HL-60 (cell line): ENCODE measurements around the gene SH3BP2.

Source experiments
- DNase-seq, 2 experiments: peaks; one replicate each; pipeline ENCODE4 v3.0.0-alpha.2; 2010 to 2020; ENCODE audit warnings: low read depth in 1 of 2, low spot score in 1 of 2
- H3K27ac ChIP-seq: fragments of 250-450 bp; sonication (Bioruptor Pico); replicated peaks from 2 replicates; pipeline ENCODE4 v1.5.1; 2020; ENCODE audit warnings: mild to moderate bottlenecking, moderate library complexity
- H3K27me3 ChIP-seq: fragments of 250-450 bp; sonication (Bioruptor Pico); 2 replicates; pipeline ENCODE4 v1.5.1; 2021; ENCODE audit warnings: mild to moderate bottlenecking, moderate library complexity; ENCODE audit not compliant: insufficient read depth, poor library complexity, severe bottlenecking
- H3K4me3 ChIP-seq: replicated peaks from 2 replicates; pipeline ENCODE4 v1.5.1; 2011; ENCODE audit warnings: mild to moderate bottlenecking, control low read depth, low read length; ENCODE audit not compliant: insufficient read depth
- CTCF ChIP-seq: IDR thresholded peaks from one replicate; pipeline ENCODE4 v1.5.1; 2011; ENCODE audit warnings: low read length, control low read depth, inconsistent platforms; ENCODE audit not compliant: insufficient read depth
- GABPA ChIP-seq: IDR thresholded peaks from 2 replicates; pipeline ENCODE4 v1.6.1; 2012; ENCODE audit warnings: low read depth
- POLR2AphosphoS5 ChIP-seq: IDR thresholded peaks from 2 replicates; pipeline ENCODE4 v1.6.1; 2012; ENCODE audit warnings: low read depth
- SPI1 ChIP-seq: IDR thresholded peaks from 2 replicates; pipeline ENCODE4 v1.6.1; 2012; ENCODE audit warnings: low read depth, mild to moderate bottlenecking, borderline replicate concordance
- TF ChIP-seq, protein P1 (sequence below): IDR thresholded peaks from 2 replicates; pipeline ENCODE4 v1.6.1; 2012; ENCODE audit warnings: low read depth; ENCODE audit not compliant: insufficient replicate concordance

Gene SH3BP2

GRCh38 chr4:2816401-2816954, 23.6 kb downstream of the SH3BP2 start:
- Histone ChIP-seq H3K27ac (no peak overlapping the region), H3K4me3 (no peak overlapping the region), H3K27me3 (no peaks in the 10 kb centered on the region)
- DNase-seq: no peak
- TF ChIP-seq CTCF: no peak
- TF ChIP-seq SPI1: peak; percentile 33; the same call in 1 of the 2 replicates

DNA sequence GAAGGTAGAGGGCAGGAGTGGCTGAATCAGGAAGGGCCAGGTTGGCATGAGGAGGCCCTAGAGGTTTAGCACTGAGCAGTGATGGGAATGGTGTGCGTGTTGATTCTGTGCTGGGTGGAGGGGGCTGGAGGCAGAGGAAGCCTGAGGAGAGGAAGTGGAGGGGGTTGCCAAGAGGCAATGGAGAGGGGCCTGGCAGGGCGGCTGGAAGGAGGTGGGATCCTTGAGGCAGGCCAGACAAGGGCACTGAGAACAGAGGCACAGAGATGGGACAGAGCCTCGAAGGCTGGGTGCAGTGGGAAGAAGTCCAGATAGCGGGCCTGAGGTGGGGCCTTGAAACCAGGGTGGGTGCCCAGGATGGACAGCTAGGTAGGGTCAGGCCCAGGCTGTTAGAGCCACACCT, 24.3 kb downstream of the SH3BP2 start:
- H3K27ac ChIP-seq: no peak overlapping the region
- H3K4me3 ChIP-seq: no peak overlapping the region
- no peak for DNase-seq
- no peak for TF ChIP-seq CTCF
- TF ChIP-seq SPI1: peak; percentile 5; the same call in 1 of the 2 replicates
- TF ChIP-seq, protein P1, sequence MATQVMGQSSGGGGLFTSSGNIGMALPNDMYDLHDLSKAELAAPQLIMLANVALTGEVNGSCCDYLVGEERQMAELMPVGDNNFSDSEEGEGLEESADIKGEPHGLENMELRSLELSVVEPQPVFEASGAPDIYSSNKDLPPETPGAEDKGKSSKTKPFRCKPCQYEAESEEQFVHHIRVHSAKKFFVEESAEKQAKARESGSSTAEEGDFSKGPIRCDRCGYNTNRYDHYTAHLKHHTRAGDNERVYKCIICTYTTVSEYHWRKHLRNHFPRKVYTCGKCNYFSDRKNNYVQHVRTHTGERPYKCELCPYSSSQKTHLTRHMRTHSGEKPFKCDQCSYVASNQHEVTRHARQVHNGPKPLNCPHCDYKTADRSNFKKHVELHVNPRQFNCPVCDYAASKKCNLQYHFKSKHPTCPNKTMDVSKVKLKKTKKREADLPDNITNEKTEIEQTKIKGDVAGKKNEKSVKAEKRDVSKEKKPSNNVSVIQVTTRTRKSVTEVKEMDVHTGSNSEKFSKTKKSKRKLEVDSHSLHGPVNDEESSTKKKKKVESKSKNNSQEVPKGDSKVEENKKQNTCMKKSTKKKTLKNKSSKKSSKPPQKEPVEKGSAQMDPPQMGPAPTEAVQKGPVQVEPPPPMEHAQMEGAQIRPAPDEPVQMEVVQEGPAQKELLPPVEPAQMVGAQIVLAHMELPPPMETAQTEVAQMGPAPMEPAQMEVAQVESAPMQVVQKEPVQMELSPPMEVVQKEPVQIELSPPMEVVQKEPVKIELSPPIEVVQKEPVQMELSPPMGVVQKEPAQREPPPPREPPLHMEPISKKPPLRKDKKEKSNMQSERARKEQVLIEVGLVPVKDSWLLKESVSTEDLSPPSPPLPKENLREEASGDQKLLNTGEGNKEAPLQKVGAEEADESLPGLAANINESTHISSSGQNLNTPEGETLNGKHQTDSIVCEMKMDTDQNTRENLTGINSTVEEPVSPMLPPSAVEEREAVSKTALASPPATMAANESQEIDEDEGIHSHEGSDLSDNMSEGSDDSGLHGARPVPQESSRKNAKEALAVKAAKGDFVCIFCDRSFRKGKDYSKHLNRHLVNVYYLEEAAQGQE: no peak
- no peak for TF ChIP-seq GABPA
- no peaks in the 10 kb centered on the region for H3K27me3 ChIP-seq

GRCh38 chr4:2817701-2818350, 24.9 kb downstream of the SH3BP2 start:
- DNase-seq: no peak
- H3K27me3 ChIP-seq: no peaks in the 10 kb centered on the region
- TF ChIP-seq CTCF (no peak), GABPA (no peak), SPI1 (no peak), POLR2AphosphoS5 (no peak)
- TF ChIP-seq, protein P1: no peak
- no peak overlapping the region for H3K27ac ChIP-seq
- no peak overlapping the region for H3K4me3 ChIP-seq
